K562 (cell line): Measurements from ENCODE around the gene ACSL5. TPM values are rescaled to one million over a fixed set of nuclear protein-coding genes. Genes with fewer than 3 reads are reported as not detected.

Source experiments
- ATAC-seq: fragments of 200-7000 bp; cut with Tn5 transposase; 3 replicates; pipeline ENCODE4 v1.9.1; 2020; ENCODE audit warnings: moderate library complexity
- BruUV-seq: library from RNA; stranded (reverse); fragments of 400-500 nt; replicated peaks from 2 replicates; lab custom pipeline; 2021; lab: Mats Ljungman, UMichigan
- CTCF ChIA-PET: fragments of 300-600 bp; formaldehyde crosslinking; extraction: SDS; loops from one replicate; lab custom pipeline; 2021; ENCODE audit warnings: low intra/inter-chr PET ratio; lab: Yijun Ruan, JAX
- POLR2A ChIA-PET: fragments of 300-600, 350-650 bp; sonication (Branson Sonifier 250); formaldehyde crosslinking; extraction: SDS; loops from one replicate; lab custom pipeline; 2021; ENCODE audit warnings: antibody characterized with exemption, inconsistent platforms; lab: Yijun Ruan, JAX
- DNase-seq, 4 experiments: peaks; one replicate each; pipeline versions ENCODE4 v3.0.0 to v3.0.0-alpha.2; 2011 to 2018; ENCODE audit warnings: low spot score in 3 of 4, mixed read lengths in 3 of 4; ENCODE audit errors: extremely low read depth in 1 of 4
- FAIRE-seq: peaks from 2 replicates; lab custom pipeline; 2011; peaks lifted over from hg19 to GRCh38; lab: Jason Lieb, UNC
- H2AFZ ChIP-seq: 2 replicates; pipeline ENCODE4 v1.6.0; 2011; ENCODE audit warnings: low read depth, low read length, control low read depth, inconsistent platforms
- H3K27ac ChIP-seq: fragments of 200-600 bp; 3 replicates; pipeline ENCODE4 v1.8.0; 2011; ENCODE audit warnings: low read depth, mild to moderate bottlenecking, control low read depth, inconsistent platforms, low read length, moderate library complexity, mixed read lengths; ENCODE audit errors: extremely low read depth
- H3K27me3 ChIP-seq, 2 experiments: fragments of 300-600 bp in 1 of 2; 2 replicates in 1 of 2; 3 replicates in 1 of 2; pipeline versions ENCODE4 v1.6.0 to v1.8.0; 2011; ENCODE audit warnings: inconsistent platforms in 2 of 2, low read length in 2 of 2, mild to moderate bottlenecking in 1 of 2, mixed read lengths in 1 of 2, moderate library complexity in 1 of 2; ENCODE audit not compliant: control insufficient read depth in 2 of 2, insufficient read depth in 2 of 2
- H3K36me3 ChIP-seq: fragments of 300-600 bp; 3 replicates; pipeline ENCODE4 v1.8.0; 2011; ENCODE audit warnings: mild to moderate bottlenecking, low read length, inconsistent platforms; ENCODE audit not compliant: control insufficient read depth, insufficient read depth
- H3K4me1 ChIP-seq, 2 experiments: fragments of 200-600 bp in 1 of 2; replicated peaks in 1 of 2; 2 replicates in 1 of 2; 3 replicates in 1 of 2; pipeline versions ENCODE4 v1.5.1 to v1.8.0; 2011; ENCODE audit warnings: inconsistent platforms in 2 of 2, low read length in 2 of 2, mild to moderate bottlenecking in 1 of 2, mixed read lengths in 1 of 2, moderate library complexity in 1 of 2; ENCODE audit not compliant: control insufficient read depth in 2 of 2, insufficient read depth in 2 of 2
- H3K4me2 ChIP-seq: 2 replicates; pipeline ENCODE4 v1.6.1; 2011; ENCODE audit warnings: low read length, control low read depth, inconsistent platforms, mixed read lengths; ENCODE audit not compliant: insufficient read depth
- H3K4me3 ChIP-seq: fragments of 200-600 bp; sonication (generic), shearing (Covaris generic); 2 replicates; pipeline ENCODE4 v1.5.1; 2016; ENCODE audit warnings: control low read depth, inconsistent platforms
- H3K79me2 ChIP-seq: fragments of 200-600 bp; 3 replicates; pipeline ENCODE4 v1.8.0; 2011; ENCODE audit warnings: low read length, inconsistent platforms; ENCODE audit not compliant: control insufficient read depth, insufficient read depth
- H3K9ac ChIP-seq, 2 experiments: 2 replicates each; pipeline versions ENCODE4 v1.6.0 to v1.6.1; 2011; ENCODE audit warnings: low read depth in 2 of 2, low read length in 2 of 2, control low read depth in 1 of 2, inconsistent platforms in 1 of 2, mild to moderate bottlenecking in 1 of 2, mixed read lengths in 1 of 2; ENCODE audit not compliant: insufficient read depth in 1 of 2
- H3K9me1 ChIP-seq: one replicate; pipeline ENCODE4 v1.6.0; 2011; ENCODE audit warnings: inconsistent platforms, mild to moderate bottlenecking, low read length, moderate library complexity; ENCODE audit not compliant: control insufficient read depth, insufficient read depth
- H3K9me3 ChIP-seq: replicated peaks from 2 replicates; pipeline ENCODE4 v1.5.1; 2011; ENCODE audit warnings: low read depth, low read length, inconsistent platforms; ENCODE audit not compliant: control insufficient read depth, insufficient read depth
- H4K20me1 ChIP-seq: replicated peaks from 2 replicates; pipeline ENCODE4 v1.6.1; 2011; ENCODE audit warnings: low read length, inconsistent platforms, mixed read lengths; ENCODE audit not compliant: control insufficient read depth, insufficient read depth
- FOXA3 ChIP-seq, 2 experiments: fragments of 450-650 bp in 1 of 2; sonication (generic) in 1 of 2; formaldehyde crosslinking; IDR thresholded peaks in 1 of 2; conservative IDR thresholded peaks in 1 of 2; 2 replicates each; pipeline versions ENCODE4 v1.4.0 to v1.8.0; 2020 to 2022; ENCODE audit warnings: mild to moderate bottlenecking in 2 of 2, missing genetic modification reagents in 1 of 2
- KLF1 ChIP-seq: fragments of 450-650 bp; IDR thresholded peaks from 2 replicates; pipeline ENCODE4 v1.6.1; 2016; ENCODE audit warnings: missing genetic modification characterization, missing compliant biosample characterization
- LARP7 ChIP-seq: fragments of 450-650 bp; IDR thresholded peaks from 2 replicates; pipeline ENCODE4 v1.6.1; 2016
- NR2C2 ChIP-seq, 2 experiments: fragments of 200-800 bp in 1 of 2; sonication (Bioruptor generic) in 1 of 2; sonication (generic) in 1 of 2; formaldehyde crosslinking in 1 of 2; IDR thresholded peaks; 2 replicates each; pipeline versions ENCODE4 v1.6.1 to v1.8.0; 2016 to 2022; ENCODE audit warnings: mild to moderate bottlenecking in 1 of 2, missing compliant biosample characterization in 1 of 2, missing genetic modification characterization in 1 of 2, missing genetic modification reagents in 1 of 2
- RBM39 ChIP-seq: fragments of 200-400 bp; formaldehyde crosslinking; optimal IDR thresholded peaks from 2 replicates; pipeline ENCODE3; 2018; ENCODE audit warnings: low read depth, low read length
- SPI1 ChIP-seq: IDR thresholded peaks from 2 replicates; pipeline ENCODE4 v1.6.1; 2011; ENCODE audit warnings: low read depth, low read length, control low read depth, borderline replicate concordance
- YY1 ChIP-seq, 3 experiments: IDR thresholded peaks; 2 replicates each; pipeline ENCODE4 v1.6.1; 2011; ENCODE audit warnings: low read length in 2 of 3, mild to moderate bottlenecking in 2 of 3, moderate library complexity in 2 of 3, borderline replicate concordance in 1 of 3, control low read depth in 1 of 3, low read depth in 1 of 3; ENCODE audit not compliant: insufficient read depth in 3 of 3, insufficient replicate concordance in 2 of 3, control insufficient read depth in 1 of 3, insufficient read length in 1 of 3; ENCODE audit errors: extremely low read depth in 1 of 3
- ZNF140 ChIP-seq: fragments of 250-450 bp; sonication (Bioruptor Pico); IDR thresholded peaks from 2 replicates; pipeline ENCODE4 v1.8.0; 2021; ENCODE audit warnings: moderate library complexity, mild to moderate bottlenecking, inconsistent platforms
- ZNF764 ChIP-seq: fragments of 250-450 bp; sonication (Bioruptor Pico); IDR thresholded peaks from 2 replicates; pipeline ENCODE4 v1.4.0; 2020; ENCODE audit warnings: low read depth, mild to moderate bottlenecking, moderate library complexity
- WGBS: fragments of 100-300 bp; shearing (Covaris generic); methylation state at CpG from one replicate; pipeline ENCODE4 v1.1.6; 2016; ENCODE audit warnings: low coverage, mixed read lengths; ENCODE audit not compliant: insufficient coverage; ENCODE audit errors: missing lambda C conversion rate; 5-methylcytosine and 5-hydroxymethylcytosine counted together
- in situ Hi-C: fragments of 300-500 bp; cut with MboI; formaldehyde crosslinking; loops from 4 replicates; pipeline ENCODE4 v1.15.0; 2018; ENCODE audit warnings: inconsistent platforms, mixed read lengths
- intact Hi-C: fragments of 100-400 bp; cut with micrococcal nuclease; formaldehyde crosslinking; loops from 2 replicates; pipeline ENCODE4 v1.14.2; 2022
- polyA plus RNA-seq, 8 experiments: library from polyadenylated mRNA; depleted of rRNA in 4 of 8; stranded (reverse) in 5 of 8; unstranded in 3 of 8; fragments of >200 nt; fragmentation: Nextera tagmentation in 2 of 8; fragmentation: Illumina TruSeq in 1 of 8; extraction: Ambion mirVana in 2 of 8; extraction: Trizol in 1 of 8; gene quantifications; 2 replicates each; pipeline versions ENCODE4 v1.2.1 to v1.2.3, GENCODE V29; 2011 to 2014; ENCODE audit warnings: inconsistent platforms in 1 of 8, missing spikeins in 1 of 8
- total RNA-seq, 7 experiments: library from RNA; depleted of rRNA in 6 of 7; stranded (reverse); fragments of >200 nt in 6 of 7; fragmentation: Illumina TruSeq in 2 of 7; extraction: Trizol in 2 of 7; gene quantifications; 2 replicates each; pipeline versions ENCODE4 v1.2.1 to v1.2.3, GENCODE V29; 2011 to 2021; ENCODE audit warnings: low replicate concordance in 1 of 7
- TF ChIP-seq, protein P1 (sequence below): fragments of 200-400 bp; formaldehyde crosslinking; IDR thresholded peaks from 2 replicates; pipeline ENCODE4 v1.6.1; 2017; ENCODE audit warnings: mild to moderate bottlenecking, low read depth, low read length, moderate library complexity

ACSL5 gene
- total and polyA plus RNA-seq, 9 of the 15 experiments (the other 6 are each of a cell fraction or from before 2014, with no cell fraction given): 0.19 to 1.4 (median 0.55) TPM

DNA sequence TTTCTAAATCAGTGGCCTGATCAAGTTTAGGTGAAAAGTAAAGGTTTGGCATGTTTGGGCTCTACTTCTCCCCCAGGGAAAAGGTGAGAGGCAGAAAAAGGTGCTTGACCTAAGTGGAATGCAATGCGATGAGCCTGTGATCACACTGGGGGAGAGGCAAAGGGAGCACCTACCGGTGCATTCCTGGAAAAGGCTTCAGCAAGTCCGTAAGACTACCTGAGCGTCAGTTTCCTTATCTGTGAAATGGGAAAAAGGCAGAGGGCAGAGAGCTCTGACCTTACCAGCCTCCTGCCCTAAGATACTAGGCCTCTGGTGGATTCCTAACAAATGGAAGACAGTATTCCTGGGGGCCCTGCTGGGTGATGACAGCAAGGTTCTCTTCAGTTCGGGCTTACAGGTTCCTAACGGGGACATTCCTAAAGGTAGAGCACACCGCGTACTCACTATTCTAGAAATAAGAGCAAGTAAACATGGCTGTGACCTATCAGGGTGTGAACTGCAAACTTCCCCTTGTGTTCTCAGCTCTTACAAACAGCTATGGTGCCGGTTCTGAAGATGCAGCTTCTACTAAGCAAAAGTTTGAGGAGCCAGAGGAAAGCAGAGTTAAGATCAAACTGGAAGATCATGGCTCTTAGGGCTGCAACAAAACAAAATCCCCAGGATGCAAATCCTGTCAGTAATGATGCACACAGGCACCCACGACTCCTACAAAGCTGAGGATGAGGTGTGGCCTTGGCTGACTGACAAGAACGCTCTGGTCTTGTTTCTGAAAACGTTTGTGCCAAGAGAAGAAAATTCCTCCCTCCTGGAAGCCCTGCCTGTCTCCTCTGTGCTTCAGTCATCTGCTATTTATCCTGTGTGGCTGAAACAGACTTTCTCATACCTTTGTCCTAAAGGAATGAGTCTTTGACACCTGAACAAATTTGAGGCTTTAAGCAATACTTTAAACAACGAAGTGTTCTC is 13.3 kb upstream of the ACSL5 start:
- POLR2A ChIA-PET: no interaction called here
- H3K4me2 ChIP-seq: no peak overlapping the region

More for the DNA sequence above, 13.3 kb upstream of the ACSL5 start:
- Histone ChIP-seq H3K79me2 (no peaks in the 10 kb centered on the region), H3K27me3 (peaks cover 0 to 11% of the 10 kb centered on the region in 2 experiments; a peak in 3 of 5 replicates), H3K9me1 (no peaks in the 10 kb centered on the region), H3K4me3 (no peak overlapping the region), H3K36me3 (no peaks in the 10 kb centered on the region), H2AFZ (no peak overlapping the region), H3K4me1 (no peaks in the 10 kb centered on the region; a peak in 1 of 5 replicates), H3K9me3 (no peaks in the 10 kb centered on the region), H3K27ac (no peak overlapping the region), H4K20me1 (no peaks in the 10 kb centered on the region), H3K9ac (no peak overlapping the region)
- in situ Hi-C loops: no loop called here
- no peak for FAIRE-seq
- no peak for DNase-seq
- BruUV-seq: no TSS peak
- intact Hi-C loops: no loop called here
- CTCF ChIA-PET: no interaction called here
- ATAC-seq: no peak
- whole genome bisulfite sequencing: 14% methylated on average over 13 of the region's 13 CpGs
- TF ChIP-seq KLF1 (tag): no peak
- TF ChIP-seq, protein P1, sequence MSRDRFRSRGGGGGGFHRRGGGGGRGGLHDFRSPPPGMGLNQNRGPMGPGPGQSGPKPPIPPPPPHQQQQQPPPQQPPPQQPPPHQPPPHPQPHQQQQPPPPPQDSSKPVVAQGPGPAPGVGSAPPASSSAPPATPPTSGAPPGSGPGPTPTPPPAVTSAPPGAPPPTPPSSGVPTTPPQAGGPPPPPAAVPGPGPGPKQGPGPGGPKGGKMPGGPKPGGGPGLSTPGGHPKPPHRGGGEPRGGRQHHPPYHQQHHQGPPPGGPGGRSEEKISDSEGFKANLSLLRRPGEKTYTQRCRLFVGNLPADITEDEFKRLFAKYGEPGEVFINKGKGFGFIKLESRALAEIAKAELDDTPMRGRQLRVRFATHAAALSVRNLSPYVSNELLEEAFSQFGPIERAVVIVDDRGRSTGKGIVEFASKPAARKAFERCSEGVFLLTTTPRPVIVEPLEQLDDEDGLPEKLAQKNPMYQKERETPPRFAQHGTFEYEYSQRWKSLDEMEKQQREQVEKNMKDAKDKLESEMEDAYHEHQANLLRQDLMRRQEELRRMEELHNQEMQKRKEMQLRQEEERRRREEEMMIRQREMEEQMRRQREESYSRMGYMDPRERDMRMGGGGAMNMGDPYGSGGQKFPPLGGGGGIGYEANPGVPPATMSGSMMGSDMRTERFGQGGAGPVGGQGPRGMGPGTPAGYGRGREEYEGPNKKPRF: no peak
- no peak for TF ChIP-seq NR2C2 (CRISPR knock-in tag; IDR thresholded peaks at IDR 0.05)
- TF ChIP-seq NR2C2 (tag; IDR thresholded peaks at IDR 0.05): no peak
- no peak for TF ChIP-seq YY1 (IDR thresholded peaks at IDR 0.05; ENCODE audit: borderline replicate concordance in 1 of 3, control insufficient read depth in 1 of 3, extremely low read depth in 1 of 3, insufficient read depth in 3 of 3, insufficient read length in 1 of 3, insufficient replicate concordance in 2 of 3, low read depth in 1 of 3, low read length in 2 of 3)
- TF ChIP-seq LARP7: no peak
- no peak for TF ChIP-seq RBM39
- TF ChIP-seq ZNF140 (CRISPR knock-in tag): no peak
- TF ChIP-seq FOXA3 (CRISPR knock-in tag; conservative IDR thresholded peaks at IDR 0.05 in 1 of 2, IDR thresholded peaks at IDR 0.05 in 1 of 2): no peak
- TF ChIP-seq ZNF764 (CRISPR knock-in tag): no peak
- TF ChIP-seq SPI1: no peak
